C4-2B (cell line): ENCODE data around the gene PLA2G2E.

ENCODE experiments used
- CTCF ChIP-seq: fragments of 450-650 bp; conservative IDR thresholded peaks from 2 replicates; pipeline ENCODE4 v1.5.1; 2017; ENCODE audit warnings: mild to moderate bottlenecking
- ZFX ChIP-seq: fragments of 450-650 bp; IDR thresholded peaks from 2 replicates; pipeline ENCODE4 v1.6.1; 2017

GRCh38 chr1:19885821-19886220 lies 37.6 kb downstream of the PLA2G2E start:
- TF ChIP-seq CTCF (no peak), ZFX (no peak)
